GM18861 (cell line): ENCODE data around the gene RNASEH2B.

ENCODE experiments used
- ATAC-seq: cut with Tn5 transposase; IDR thresholded peaks from one replicate; pipeline ENCODE4 v1.9.1; 2021; ENCODE audit not compliant: unreplicated experiment

RNASEH2B gene

GRCh38 chr13:50993934-50994333 lies 84.3 kb downstream of the RNASEH2B start:
- ATAC-seq: no peak

- ATAC-seq: no peak
Observed at GRCh38 chr13:50994651-50995050, 85.1 kb downstream of the RNASEH2B start.

GRCh38 chr13:50995854-50996253 lies 86.3 kb downstream of the RNASEH2B start:
- ATAC-seq: no peak

- no peak for ATAC-seq
Observed at GRCh38 chr13:50998326-50998725, 88.7 kb downstream of the RNASEH2B start.

- no peak for ATAC-seq
Observed at GRCh38 chr13:50999641-51000040, 90.0 kb downstream of the RNASEH2B start.

GRCh38 chr13:51000061-51000460 lies 90.5 kb downstream of the RNASEH2B start:
- ATAC-seq: no peak

GRCh38 chr13:51000571-51001260 lies 91.1 kb downstream of the RNASEH2B start:
- no peak for ATAC-seq

GRCh38 chr13:51001335-51001734 lies 91.7 kb downstream of the RNASEH2B start:
- no peak for ATAC-seq

GRCh38 chr13:51002736-51003135 lies 93.1 kb downstream of the RNASEH2B start:
- no peak for ATAC-seq

GRCh38 chr13:51003642-51004041 lies 94.1 kb downstream of the RNASEH2B start:
- ATAC-seq: no peak

GRCh38 chr13:51004111-51004865 lies 94.7 kb downstream of the RNASEH2B start:
- ATAC-seq: no peak

GRCh38 chr13:51004918-51005460 lies 95.4 kb downstream of the RNASEH2B start:
- no peak for ATAC-seq

GRCh38 chr13:51005566-51005965 lies 96.0 kb downstream of the RNASEH2B start:
- no peak for ATAC-seq
